IPS-18c (cell line): ENCODE data around the gene B4GALT2.

Experiments used
- H3K4me3 ChIP-seq: 2 replicates; pipeline ENCODE4 v1.7.0; 2013; ENCODE audit warnings: low read depth, mild to moderate bottlenecking, low read length, moderate library complexity; ENCODE audit not compliant: insufficient read depth
- H3K9me3 ChIP-seq: one replicate; pipeline ENCODE4 v1.6.1; 2013; ENCODE audit warnings: mild to moderate bottlenecking, low read length, moderate library complexity; ENCODE audit not compliant: control insufficient read depth, insufficient read depth

The B4GALT2 gene

GRCh38 chr1:44029260-44029910 lies 50.4 kb downstream of the B4GALT2 start:
- no peaks in the 10 kb centered on the region for H3K9me3 ChIP-seq
- H3K4me3 ChIP-seq: peak overlapping the region; percentile 88

- Histone ChIP-seq H3K9me3 (no peaks in the 10 kb centered on the region), H3K4me3 (peak overlapping the region; percentile 88)
Observed at GRCh38 chr1:44029911-44030604, 51.0 kb downstream of the B4GALT2 start.

- no peaks in the 10 kb centered on the region for H3K9me3 ChIP-seq
- peak overlapping the region; percentile 88 for H3K4me3 ChIP-seq
Observed at GRCh38 chr1:44030605-44031251, 51.7 kb downstream of the B4GALT2 start.

GRCh38 chr1:44031252-44032169 lies 52.5 kb downstream of the B4GALT2 start, which contains the start of gene SLC6A9:
TSS of gene SLC6A9 (minus strand) at chr1:44031462. CDS start at chr1:44024277, 7,185 bp downstream.
- H3K4me3 ChIP-seq: peak within 1 kb of the TSS; percentile 88

GRCh38 chr1:44032170-44032790 lies 53.3 kb downstream of the B4GALT2 start:
- Histone ChIP-seq H3K4me3 (peak overlapping the region; percentile 88; the same call in 1 of the 2 replicates), H3K9me3 (no peaks in the 10 kb centered on the region)

More at GRCh38 chr1:44031252-44032169, 52.5 kb downstream of the B4GALT2 start, which contains the start of gene SLC6A9:
- H3K9me3 ChIP-seq: no peaks in the 10 kb centered on the region

GRCh38 chr1:44033041-44033575 lies 54.1 kb downstream of the B4GALT2 start:
- Histone ChIP-seq H3K9me3 (no peaks in the 10 kb centered on the region), H3K4me3 (no peak overlapping the region)

- no peaks in the 10 kb centered on the region for H3K9me3 ChIP-seq
- no peak overlapping the region for H3K4me3 ChIP-seq
Observed at GRCh38 chr1:44033756-44034155, 54.7 kb downstream of the B4GALT2 start.

GRCh38 chr1:44034423-44034822 lies 55.4 kb downstream of the B4GALT2 start:
- H3K9me3 ChIP-seq: no peaks in the 10 kb centered on the region
- H3K4me3 ChIP-seq: no peak overlapping the region

- no peaks in the 10 kb centered on the region for H3K9me3 ChIP-seq
- no peak overlapping the region for H3K4me3 ChIP-seq
Observed at GRCh38 chr1:44034976-44035716, 56.1 kb downstream of the B4GALT2 start.

GRCh38 chr1:44035726-44036408 lies 56.9 kb downstream of the B4GALT2 start:
- Histone ChIP-seq H3K4me3 (no peak overlapping the region), H3K9me3 (no peaks in the 10 kb centered on the region)

GRCh38 chr1:44036409-44037139 lies 57.6 kb downstream of the B4GALT2 start:
- H3K4me3 ChIP-seq: no peak overlapping the region
- H3K9me3 ChIP-seq: no peaks in the 10 kb centered on the region

- no peaks in the 10 kb centered on the region for H3K9me3 ChIP-seq
- no peak overlapping the region for H3K4me3 ChIP-seq
Observed at GRCh38 chr1:44037154-44037553, 58.1 kb downstream of the B4GALT2 start.

- H3K9me3 ChIP-seq: no peaks in the 10 kb centered on the region
- no peak overlapping the region for H3K4me3 ChIP-seq
Observed at GRCh38 chr1:44038876-44039657, 60.1 kb downstream of the B4GALT2 start.

GRCh38 chr1:44040418-44040817 lies 61.4 kb downstream of the B4GALT2 start:
- H3K4me3 ChIP-seq: no peak overlapping the region

More at GRCh38 chr1:44040418-44040817, 61.4 kb downstream of the B4GALT2 start:
- H3K9me3 ChIP-seq: no peaks in the 10 kb centered on the region
